ENCODE data around the gene ARHGDIG. TPM values are rescaled to one million over a fixed set of nuclear protein-coding genes. Genes with fewer than 3 reads are reported as not detected.

ARHGDIG gene
- total RNA-seq, 1 donor from 2014 or later = 13.8 TPM

- H3K27ac Mint-ChIP-seq (ENCODE audit: unreplicated experiment) = no peak overlapping the region
- H3K4me1 Mint-ChIP-seq (ENCODE audit: low read depth, unreplicated experiment) = no peaks in the 10 kb centered on the region
- no peaks in the 10 kb centered on the region for H3K9me3 Mint-ChIP-seq (ENCODE audit: unreplicated experiment)
- peaks cover 2% of the 10 kb centered on the region for H3K27me3 Mint-ChIP-seq (ENCODE audit: unreplicated experiment)
- no peak for TF ChIP-seq CTCF (IDR thresholded peaks at IDR 0.05; ENCODE audit: partially characterized antibody, unreplicated experiment)
- H3K4me3 Mint-ChIP-seq (ENCODE audit: unreplicated experiment) = no peak overlapping the region
- no peaks in the 10 kb centered on the region for H3K36me3 Mint-ChIP-seq (ENCODE audit: unreplicated experiment)
- DNase-seq = no peak
Measured at GRCh38 chr16:322476-323143, 42.2 kb downstream of the ARHGDIG start.

GRCh38 chr16:324201-324450 lies 43.7 kb downstream of the ARHGDIG start:
- Mint-ChIP-seq H3K36me3 (ENCODE audit: unreplicated experiment) (no peaks in the 10 kb centered on the region), H3K27ac (ENCODE audit: unreplicated experiment) (no peak overlapping the region), H3K9me3 (ENCODE audit: unreplicated experiment) (no peaks in the 10 kb centered on the region), H3K4me3 (ENCODE audit: unreplicated experiment) (no peak overlapping the region), H3K27me3 (ENCODE audit: unreplicated experiment) (peaks cover 2% of the 10 kb centered on the region), H3K4me1 (ENCODE audit: low read depth, unreplicated experiment) (no peaks in the 10 kb centered on the region)
- TF ChIP-seq CTCF (IDR thresholded peaks at IDR 0.05; ENCODE audit: partially characterized antibody, unreplicated experiment) = no peak
- DNase-seq = no peak

GRCh38 chr16:324451-325334 lies 44.3 kb downstream of the ARHGDIG start:
- Mint-ChIP-seq H3K4me1 (ENCODE audit: low read depth, unreplicated experiment) (no peaks in the 10 kb centered on the region), H3K4me3 (ENCODE audit: unreplicated experiment) (no peak overlapping the region), H3K36me3 (ENCODE audit: unreplicated experiment) (no peaks in the 10 kb centered on the region), H3K9me3 (ENCODE audit: unreplicated experiment) (no peaks in the 10 kb centered on the region), H3K27ac (ENCODE audit: unreplicated experiment) (no peak overlapping the region), H3K27me3 (ENCODE audit: unreplicated experiment) (peaks cover 2% of the 10 kb centered on the region)
- TF ChIP-seq CTCF (IDR thresholded peaks at IDR 0.05; ENCODE audit: partially characterized antibody, unreplicated experiment) = no peak
- DNase-seq = no peak

- peaks cover 1% of the 10 kb centered on the region for H3K4me1 Mint-ChIP-seq (ENCODE audit: low read depth, unreplicated experiment)
- H3K27me3 Mint-ChIP-seq (ENCODE audit: unreplicated experiment) = peaks cover 2% of the 10 kb centered on the region
- H3K27ac Mint-ChIP-seq (ENCODE audit: unreplicated experiment) = no peak overlapping the region
- no peaks in the 10 kb centered on the region for H3K9me3 Mint-ChIP-seq (ENCODE audit: unreplicated experiment)
- H3K4me3 Mint-ChIP-seq (ENCODE audit: unreplicated experiment) = no peak overlapping the region
- no peaks in the 10 kb centered on the region for H3K36me3 Mint-ChIP-seq (ENCODE audit: unreplicated experiment)
- TF ChIP-seq CTCF (IDR thresholded peaks at IDR 0.05; ENCODE audit: partially characterized antibody, unreplicated experiment) = no peak
- DNase-seq = no peak
Measured at GRCh38 chr16:325375-326145, 45.2 kb downstream of the ARHGDIG start.
